ENCODE results near the gene POLR3A.

- TF ChIP-seq, protein P1, sequence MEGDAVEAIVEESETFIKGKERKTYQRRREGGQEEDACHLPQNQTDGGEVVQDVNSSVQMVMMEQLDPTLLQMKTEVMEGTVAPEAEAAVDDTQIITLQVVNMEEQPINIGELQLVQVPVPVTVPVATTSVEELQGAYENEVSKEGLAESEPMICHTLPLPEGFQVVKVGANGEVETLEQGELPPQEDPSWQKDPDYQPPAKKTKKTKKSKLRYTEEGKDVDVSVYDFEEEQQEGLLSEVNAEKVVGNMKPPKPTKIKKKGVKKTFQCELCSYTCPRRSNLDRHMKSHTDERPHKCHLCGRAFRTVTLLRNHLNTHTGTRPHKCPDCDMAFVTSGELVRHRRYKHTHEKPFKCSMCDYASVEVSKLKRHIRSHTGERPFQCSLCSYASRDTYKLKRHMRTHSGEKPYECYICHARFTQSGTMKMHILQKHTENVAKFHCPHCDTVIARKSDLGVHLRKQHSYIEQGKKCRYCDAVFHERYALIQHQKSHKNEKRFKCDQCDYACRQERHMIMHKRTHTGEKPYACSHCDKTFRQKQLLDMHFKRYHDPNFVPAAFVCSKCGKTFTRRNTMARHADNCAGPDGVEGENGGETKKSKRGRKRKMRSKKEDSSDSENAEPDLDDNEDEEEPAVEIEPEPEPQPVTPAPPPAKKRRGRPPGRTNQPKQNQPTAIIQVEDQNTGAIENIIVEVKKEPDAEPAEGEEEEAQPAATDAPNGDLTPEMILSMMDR (IDR thresholded peaks at IDR 0.05 in 8 of 11, conservative IDR thresholded peaks at IDR 0.05 in 3 of 11): no peak
- no peak for TF ChIP-seq POLR2A (IDR thresholded peaks at IDR 0.05)
Observed at GRCh38 chr10:78059906-78060702, 30.8 kb upstream of the POLR3A start.
